Measurements from ENCODE around the gene CPM. TPM values are rescaled to one million over a fixed set of nuclear protein-coding genes. Genes with fewer than 3 reads are reported as not detected.

Gene CPM
- total and polyA plus RNA-seq, 2 donors (not counting 3 experiments of a cell fraction or from before 2014, with no cell fraction given), result not detected

DNA sequence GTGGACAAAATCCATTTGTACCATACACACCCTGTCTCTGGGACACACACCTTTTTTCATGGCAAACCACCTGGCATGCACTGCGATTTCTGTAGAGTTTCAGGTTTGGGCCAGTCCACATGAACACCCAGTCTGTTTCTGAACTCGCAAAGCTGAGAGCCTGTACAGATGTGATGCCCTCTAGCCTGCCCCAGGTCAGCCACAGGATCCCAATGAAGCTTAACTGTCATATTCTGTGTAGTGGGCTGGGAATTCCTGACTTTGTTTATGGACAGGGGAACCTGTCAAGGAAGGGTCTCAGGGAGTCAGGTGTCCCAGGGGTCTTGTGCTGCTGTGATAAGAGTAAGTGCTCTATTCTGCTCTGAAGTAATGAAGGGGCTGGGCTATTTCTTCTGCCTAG lies 39.8 kb downstream of the CPM start:
- dilution Hi-C loops (cut with MboI; ENCODE audit: extremely low pct_ligation_motif_present, low sequenced_read_pairs), result no loop called here
- no peaks in the 10 kb centered on the region for H3K9me3 ChIP-seq (replicated peaks; ENCODE audit: control insufficient read depth, insufficient read depth, low read length)
- H3K27ac ChIP-seq (ENCODE audit: insufficient read depth, low read depth, low read length), result no peak overlapping the region
- H3K27me3 ChIP-seq (ENCODE audit: control insufficient read depth in 2 of 2, insufficient read depth in 2 of 2, low read length in 2 of 2), result peaks cover 6 to 11% of the 10 kb centered on the region in 2 experiments
- no peak overlapping the region for H3K4me3 ChIP-seq (replicated peaks in 1 of 3; ENCODE audit: insufficient read depth in 1 of 3, low read depth in 1 of 3, low read length in 3 of 3)
- no peaks in the 10 kb centered on the region for H4K20me1 ChIP-seq (replicated peaks; ENCODE audit: control insufficient read depth, extremely low read depth, insufficient read depth, low read length)
- no peaks in the 10 kb centered on the region for H3K36me3 ChIP-seq (ENCODE audit: control insufficient read depth in 2 of 2, extremely low read depth in 1 of 2, insufficient read depth in 2 of 2, low read length in 2 of 2)
- no peak for TF ChIP-seq GATA2 (IDR thresholded peaks at IDR 0.05; ENCODE audit: insufficient read depth, insufficient read length, low read depth, low read length)
- TF ChIP-seq FOS (IDR thresholded peaks at IDR 0.05; ENCODE audit: borderline replicate concordance, insufficient read depth, low read length), result no peak
- TF ChIP-seq JUN (IDR thresholded peaks at IDR 0.05; ENCODE audit: borderline replicate concordance, insufficient read depth, insufficient read length, low read depth), result no peak
- TF ChIP-seq, protein P1, sequence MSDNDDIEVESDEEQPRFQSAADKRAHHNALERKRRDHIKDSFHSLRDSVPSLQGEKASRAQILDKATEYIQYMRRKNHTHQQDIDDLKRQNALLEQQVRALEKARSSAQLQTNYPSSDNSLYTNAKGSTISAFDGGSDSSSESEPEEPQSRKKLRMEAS (IDR thresholded peaks at IDR 0.05; ENCODE audit: insufficient read depth, insufficient read length), result no peak
- TF ChIP-seq POLR2A (IDR thresholded peaks at IDR 0.05; ENCODE audit: low read depth, low read length), result no peak
- no peak for TF ChIP-seq MYC (IDR thresholded peaks at IDR 0.05; ENCODE audit: low read depth, low read length)
- TF ChIP-seq POLR2AphosphoS5 (IDR thresholded peaks at IDR 0.05; ENCODE audit: insufficient read depth, low read depth, low read length), result no peak
- no peak for TF ChIP-seq EZH2 (IDR thresholded peaks at IDR 0.05; ENCODE audit: borderline replicate concordance, low read depth, low read length, severe bottlenecking)
- TF ChIP-seq, protein P2, sequence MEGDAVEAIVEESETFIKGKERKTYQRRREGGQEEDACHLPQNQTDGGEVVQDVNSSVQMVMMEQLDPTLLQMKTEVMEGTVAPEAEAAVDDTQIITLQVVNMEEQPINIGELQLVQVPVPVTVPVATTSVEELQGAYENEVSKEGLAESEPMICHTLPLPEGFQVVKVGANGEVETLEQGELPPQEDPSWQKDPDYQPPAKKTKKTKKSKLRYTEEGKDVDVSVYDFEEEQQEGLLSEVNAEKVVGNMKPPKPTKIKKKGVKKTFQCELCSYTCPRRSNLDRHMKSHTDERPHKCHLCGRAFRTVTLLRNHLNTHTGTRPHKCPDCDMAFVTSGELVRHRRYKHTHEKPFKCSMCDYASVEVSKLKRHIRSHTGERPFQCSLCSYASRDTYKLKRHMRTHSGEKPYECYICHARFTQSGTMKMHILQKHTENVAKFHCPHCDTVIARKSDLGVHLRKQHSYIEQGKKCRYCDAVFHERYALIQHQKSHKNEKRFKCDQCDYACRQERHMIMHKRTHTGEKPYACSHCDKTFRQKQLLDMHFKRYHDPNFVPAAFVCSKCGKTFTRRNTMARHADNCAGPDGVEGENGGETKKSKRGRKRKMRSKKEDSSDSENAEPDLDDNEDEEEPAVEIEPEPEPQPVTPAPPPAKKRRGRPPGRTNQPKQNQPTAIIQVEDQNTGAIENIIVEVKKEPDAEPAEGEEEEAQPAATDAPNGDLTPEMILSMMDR (IDR thresholded peaks at IDR 0.05; ENCODE audit: extremely low read depth in 1 of 2, insufficient read depth in 1 of 2, low read depth in 1 of 2, low read length in 2 of 2), result no peak
- H3K4me1 ChIP-seq (ENCODE audit: control insufficient read depth, extremely low read depth, insufficient read depth, low read length), result no peaks in the 10 kb centered on the region
- H3K4me2 ChIP-seq (ENCODE audit: insufficient read depth, low read length), result no peak overlapping the region
- DNase-seq (ENCODE audit: low read depth, low spot score), result no peak
- FAIRE-seq, result no peak
- H2AFZ ChIP-seq (ENCODE audit: low read depth, low read length), result no peak overlapping the region
- H3K79me2 ChIP-seq (ENCODE audit: control insufficient read depth, insufficient read depth, low read length), result no peaks in the 10 kb centered on the region
- H3K9me1 ChIP-seq (replicated peaks; ENCODE audit: control insufficient read depth, extremely low read depth, insufficient read depth, low read length), result no peaks in the 10 kb centered on the region
- POLR2A ChIA-PET, result no interaction called here
- intact Hi-C loops (cut with micrococcal nuclease), result no loop called here
- no TSS peak for BruUV-seq (replicated peaks)
- H3K9ac ChIP-seq (replicated peaks; ENCODE audit: extremely low read depth, insufficient read depth, low read length), result no peak overlapping the region
- CTCF ChIA-PET, result no interaction called here
